Cardiac fibroblast (primary cell): ENCODE data around the gene PPP1CA.
A peak's percentile ranks its signal among the peaks of the same experiment; 100 is the strongest.

Experiments used
- DNase-seq, 2 donors: peaks; one replicate each; pipeline versions ENCODE4 v3.0.0 to v3.0.0-alpha.2; 2010; ENCODE audit warnings: low read depth in 2 of 2
- H3K4me3 ChIP-seq, 2 donors: replicated peaks in 1 of 2; 1 replicate in 1 of 2; 2 replicates in 1 of 2; pipeline ENCODE4 v1.5.1; 2011; ENCODE audit warnings: low read depth in 2 of 2, low read length in 2 of 2, mild to moderate bottlenecking in 2 of 2, moderate library complexity in 1 of 2
- CTCF ChIP-seq: IDR thresholded peaks from one replicate; pipeline ENCODE4 v1.5.1; 2011; ENCODE audit warnings: low read depth, mild to moderate bottlenecking, low read length, inconsistent platforms

Gene PPP1CA

GRCh38 chr11:67416416-67417335 is 15.0 kb upstream of the PPP1CA start:
- TF ChIP-seq CTCF: no peak

GRCh38 chr11:67415501-67416304 is 14.0 kb upstream of the PPP1CA start, which contains the start of gene CARNS1:
Gene CARNS1, plus strand, starts transcription at chr11:67415678. Its CDS starts 522 bp downstream, at chr11:67416200.
- no peak for TF ChIP-seq CTCF
- H3K4me3 ChIP-seq: peak within 1 kb of the TSS in 1 of 2 donors; percentile 32
- DNase-seq: no peak

More at GRCh38 chr11:67416416-67417335, 15.0 kb upstream of the PPP1CA start:
- peak in 1 of 2 donors; percentile 53 for DNase-seq
- no peak overlapping the region for H3K4me3 ChIP-seq

DNA sequence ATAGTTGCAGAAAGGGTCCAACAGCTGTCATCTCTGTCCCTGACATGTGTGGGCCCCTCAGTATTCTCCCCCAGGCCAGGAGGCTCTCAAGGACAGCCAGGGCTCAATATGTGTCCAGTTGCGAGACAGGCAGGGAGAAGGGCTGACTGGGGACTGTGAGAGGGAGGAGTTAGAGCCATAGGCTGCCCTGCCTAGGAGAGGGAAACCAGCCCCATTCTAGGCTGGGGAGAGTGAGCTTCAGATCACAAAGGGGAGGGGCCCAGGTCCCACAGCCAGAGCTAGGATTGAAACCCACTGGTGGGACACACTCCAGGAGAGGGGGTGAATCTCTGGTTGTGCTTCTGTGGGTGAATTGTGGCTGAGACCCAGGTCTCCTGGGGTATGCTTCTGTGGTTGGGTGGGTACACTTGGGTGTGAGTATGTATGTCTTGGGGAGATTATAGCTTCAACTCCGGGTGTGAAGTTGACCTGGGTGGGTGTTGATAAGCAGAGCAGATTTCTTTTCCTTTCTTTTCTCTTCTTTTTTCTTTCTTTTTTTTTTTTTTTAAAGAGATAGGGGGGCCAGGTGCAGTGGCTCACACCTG is 11.7 kb upstream of the PPP1CA start:
- no peak for TF ChIP-seq CTCF
- DNase-seq: no peak
- no peak overlapping the region for H3K4me3 ChIP-seq

GRCh38 chr11:67412495-67413179 is 11.0 kb upstream of the PPP1CA start:
- TF ChIP-seq CTCF: no peak
- DNase-seq: no peak

DNA sequence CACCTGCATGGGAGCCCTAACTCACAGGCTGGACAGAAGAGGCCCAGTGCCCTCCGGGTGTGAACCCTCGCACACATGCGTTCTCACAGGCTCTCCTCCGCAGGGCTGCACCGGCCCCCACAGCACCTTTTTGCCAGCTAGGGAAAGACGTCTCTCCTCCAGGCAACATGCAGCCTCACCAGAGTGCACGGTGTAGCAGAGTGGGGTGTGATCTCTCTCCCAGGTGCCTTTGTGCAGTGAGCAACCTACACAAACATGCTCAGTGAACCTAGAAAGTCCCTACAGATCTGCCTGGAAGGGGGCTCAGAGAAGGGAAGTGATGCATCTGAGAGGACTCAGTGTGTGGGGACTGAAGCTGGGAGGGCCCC is 10.1 kb upstream of the PPP1CA start:
- no peak overlapping the region for H3K4me3 ChIP-seq
- TF ChIP-seq CTCF: no peak
- no peak for DNase-seq

More at GRCh38 chr11:67412495-67413179, 11.0 kb upstream of the PPP1CA start:
- no peak overlapping the region for H3K4me3 ChIP-seq
